Measurements from ENCODE around the gene RCL1. TPM values are rescaled to one million over a fixed set of nuclear protein-coding genes. Genes with fewer than 3 reads are reported as not detected.

Gene RCL1
- polyA plus RNA-seq, 1 of the 3 experiments (the other 2 are of a cell fraction) = 18.4 TPM

DNA sequence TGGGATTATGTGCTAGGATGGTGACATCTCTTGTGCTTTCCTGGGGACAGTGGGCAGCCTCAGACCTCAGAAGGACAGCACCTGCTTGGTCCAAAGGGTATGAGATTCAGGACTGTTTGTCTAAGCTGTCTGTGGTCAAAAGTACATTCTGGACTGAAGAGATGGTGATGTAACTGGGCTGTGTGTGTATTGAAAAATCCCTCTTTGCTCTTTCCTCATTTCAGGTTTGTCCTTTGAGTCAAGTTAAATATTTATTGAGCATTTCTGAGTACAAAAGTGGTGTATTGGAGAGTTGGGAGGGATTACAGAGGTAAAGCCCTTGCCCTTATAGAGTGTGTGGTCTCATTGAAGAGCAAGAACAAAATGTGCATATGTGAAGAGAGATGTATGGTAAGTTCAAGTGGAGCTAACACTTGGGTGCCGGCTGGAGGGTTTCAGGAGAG lies 46.7 kb downstream of the RCL1 start:
- H2AFZ ChIP-seq (ENCODE audit: low read depth) = no peak overlapping the region

More for the DNA sequence above, 46.7 kb downstream of the RCL1 start:
- Histone ChIP-seq H3K9me2 (no peaks in the 10 kb centered on the region), H3K9me3 (no peaks in the 10 kb centered on the region), H3K27me3 (ENCODE audit: insufficient read depth) (no peaks in the 10 kb centered on the region), H3F3A (replicated peaks; ENCODE audit: insufficient read depth) (no peaks in the 10 kb centered on the region), H3K9ac (no peak overlapping the region), H3K79me2 (ENCODE audit: insufficient read depth) (no peaks in the 10 kb centered on the region; the same call in 1 of the 2 replicates), H3K27ac (ENCODE audit: low read depth in 2 of 2, low read length in 1 of 2) (no peak overlapping the region), H4K20me1 (ENCODE audit: insufficient read depth) (no peaks in the 10 kb centered on the region), H3K4me3 (ENCODE audit: low read depth in 2 of 2, low read length in 1 of 2) (no peak overlapping the region), H3K4me1 (ENCODE audit: control insufficient read depth in 1 of 2, insufficient read depth in 2 of 2, low read depth in 1 of 2, low read length in 1 of 2) (peaks cover 0 to 8% of the 10 kb centered on the region in 2 experiments; a peak in 1 of 4 replicates), H3K36me3 (replicated peaks in 1 of 2; ENCODE audit: control insufficient read depth in 1 of 2, insufficient read depth in 2 of 2, low read length in 1 of 2) (peaks cover 5 to 51% of the 10 kb centered on the region in 2 experiments), H3K4me2 (no peak overlapping the region)
- CTCF ChIA-PET = interaction anchor here (1.1 to 1.5 kb wide), 2 partner anchors 11 to 16 kb away, joined by 3 to 4 read pairs; no protein-coding TSS in a partner anchor
- POLR2A ChIA-PET = no interaction called here
- TF ChIP-seq ELF1 (IDR thresholded peaks at IDR 0.05) = no peak
- no peak for TF ChIP-seq EP300 (IDR thresholded peaks at IDR 0.05; ENCODE audit: borderline replicate concordance in 1 of 2, low read depth in 1 of 2, low read length in 1 of 2)
- TF ChIP-seq NRF1 (IDR thresholded peaks at IDR 0.05; ENCODE audit: low read depth, low read length) = no peak
- TF ChIP-seq SMC3 (IDR thresholded peaks at IDR 0.05; ENCODE audit: low read depth, low read length) = no peak
- TF ChIP-seq GABPA (IDR thresholded peaks at IDR 0.05; ENCODE audit: low read depth) = no peak
- no peak for TF ChIP-seq RCOR1 (IDR thresholded peaks at IDR 0.05; ENCODE audit: low read length)
- no peak for TF ChIP-seq MEF2A (IDR thresholded peaks at IDR 0.05; ENCODE audit: borderline replicate concordance, low read depth)
- TF ChIP-seq TAF1 (IDR thresholded peaks at IDR 0.05; ENCODE audit: borderline replicate concordance, low read depth, low read length) = no peak
- TF ChIP-seq GATA2 (CRISPR knock-in tag; IDR thresholded peaks at IDR 0.05) = no peak
- TF ChIP-seq, protein P1, sequence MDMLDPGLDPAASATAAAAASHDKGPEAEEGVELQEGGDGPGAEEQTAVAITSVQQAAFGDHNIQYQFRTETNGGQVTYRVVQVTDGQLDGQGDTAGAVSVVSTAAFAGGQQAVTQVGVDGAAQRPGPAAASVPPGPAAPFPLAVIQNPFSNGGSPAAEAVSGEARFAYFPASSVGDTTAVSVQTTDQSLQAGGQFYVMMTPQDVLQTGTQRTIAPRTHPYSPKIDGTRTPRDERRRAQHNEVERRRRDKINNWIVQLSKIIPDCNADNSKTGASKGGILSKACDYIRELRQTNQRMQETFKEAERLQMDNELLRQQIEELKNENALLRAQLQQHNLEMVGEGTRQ (IDR thresholded peaks at IDR 0.05; ENCODE audit: borderline replicate concordance, low read depth, low read length) = no peak
- TF ChIP-seq, protein P2, sequence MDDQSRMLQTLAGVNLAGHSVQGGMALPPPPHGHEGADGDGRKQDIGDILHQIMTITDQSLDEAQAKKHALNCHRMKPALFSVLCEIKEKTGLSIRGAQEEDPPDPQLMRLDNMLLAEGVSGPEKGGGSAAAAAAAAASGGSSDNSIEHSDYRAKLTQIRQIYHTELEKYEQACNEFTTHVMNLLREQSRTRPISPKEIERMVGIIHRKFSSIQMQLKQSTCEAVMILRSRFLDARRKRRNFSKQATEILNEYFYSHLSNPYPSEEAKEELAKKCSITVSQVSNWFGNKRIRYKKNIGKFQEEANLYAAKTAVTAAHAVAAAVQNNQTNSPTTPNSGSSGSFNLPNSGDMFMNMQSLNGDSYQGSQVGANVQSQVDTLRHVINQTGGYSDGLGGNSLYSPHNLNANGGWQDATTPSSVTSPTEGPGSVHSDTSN (IDR thresholded peaks at IDR 0.05) = no peak
- TF ChIP-seq SIN3A (IDR thresholded peaks at IDR 0.05; ENCODE audit: borderline replicate concordance, low read depth, low read length) = no peak
- TF ChIP-seq, protein P3, sequence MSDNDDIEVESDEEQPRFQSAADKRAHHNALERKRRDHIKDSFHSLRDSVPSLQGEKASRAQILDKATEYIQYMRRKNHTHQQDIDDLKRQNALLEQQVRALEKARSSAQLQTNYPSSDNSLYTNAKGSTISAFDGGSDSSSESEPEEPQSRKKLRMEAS (IDR thresholded peaks at IDR 0.05; ENCODE audit: low read depth) = no peak
- no peak for TF ChIP-seq JUND (IDR thresholded peaks at IDR 0.05)
- TF ChIP-seq, protein P4, sequence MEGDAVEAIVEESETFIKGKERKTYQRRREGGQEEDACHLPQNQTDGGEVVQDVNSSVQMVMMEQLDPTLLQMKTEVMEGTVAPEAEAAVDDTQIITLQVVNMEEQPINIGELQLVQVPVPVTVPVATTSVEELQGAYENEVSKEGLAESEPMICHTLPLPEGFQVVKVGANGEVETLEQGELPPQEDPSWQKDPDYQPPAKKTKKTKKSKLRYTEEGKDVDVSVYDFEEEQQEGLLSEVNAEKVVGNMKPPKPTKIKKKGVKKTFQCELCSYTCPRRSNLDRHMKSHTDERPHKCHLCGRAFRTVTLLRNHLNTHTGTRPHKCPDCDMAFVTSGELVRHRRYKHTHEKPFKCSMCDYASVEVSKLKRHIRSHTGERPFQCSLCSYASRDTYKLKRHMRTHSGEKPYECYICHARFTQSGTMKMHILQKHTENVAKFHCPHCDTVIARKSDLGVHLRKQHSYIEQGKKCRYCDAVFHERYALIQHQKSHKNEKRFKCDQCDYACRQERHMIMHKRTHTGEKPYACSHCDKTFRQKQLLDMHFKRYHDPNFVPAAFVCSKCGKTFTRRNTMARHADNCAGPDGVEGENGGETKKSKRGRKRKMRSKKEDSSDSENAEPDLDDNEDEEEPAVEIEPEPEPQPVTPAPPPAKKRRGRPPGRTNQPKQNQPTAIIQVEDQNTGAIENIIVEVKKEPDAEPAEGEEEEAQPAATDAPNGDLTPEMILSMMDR (IDR thresholded peaks at IDR 0.05) = no peak
- no peak for TF ChIP-seq RXRA (IDR thresholded peaks at IDR 0.05; ENCODE audit: borderline replicate concordance, low read depth)
- TF ChIP-seq, protein P5, sequence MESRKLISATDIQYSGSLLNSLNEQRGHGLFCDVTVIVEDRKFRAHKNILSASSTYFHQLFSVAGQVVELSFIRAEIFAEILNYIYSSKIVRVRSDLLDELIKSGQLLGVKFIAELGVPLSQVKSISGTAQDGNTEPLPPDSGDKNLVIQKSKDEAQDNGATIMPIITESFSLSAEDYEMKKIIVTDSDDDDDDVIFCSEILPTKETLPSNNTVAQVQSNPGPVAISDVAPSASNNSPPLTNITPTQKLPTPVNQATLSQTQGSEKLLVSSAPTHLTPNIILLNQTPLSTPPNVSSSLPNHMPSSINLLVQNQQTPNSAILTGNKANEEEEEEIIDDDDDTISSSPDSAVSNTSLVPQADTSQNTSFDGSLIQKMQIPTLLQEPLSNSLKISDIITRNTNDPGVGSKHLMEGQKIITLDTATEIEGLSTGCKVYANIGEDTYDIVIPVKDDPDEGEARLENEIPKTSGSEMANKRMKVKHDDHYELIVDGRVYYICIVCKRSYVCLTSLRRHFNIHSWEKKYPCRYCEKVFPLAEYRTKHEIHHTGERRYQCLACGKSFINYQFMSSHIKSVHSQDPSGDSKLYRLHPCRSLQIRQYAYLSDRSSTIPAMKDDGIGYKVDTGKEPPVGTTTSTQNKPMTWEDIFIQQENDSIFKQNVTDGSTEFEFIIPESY (IDR thresholded peaks at IDR 0.05; ENCODE audit: borderline replicate concordance, low read depth) = no peak
- TF ChIP-seq, protein P6, sequence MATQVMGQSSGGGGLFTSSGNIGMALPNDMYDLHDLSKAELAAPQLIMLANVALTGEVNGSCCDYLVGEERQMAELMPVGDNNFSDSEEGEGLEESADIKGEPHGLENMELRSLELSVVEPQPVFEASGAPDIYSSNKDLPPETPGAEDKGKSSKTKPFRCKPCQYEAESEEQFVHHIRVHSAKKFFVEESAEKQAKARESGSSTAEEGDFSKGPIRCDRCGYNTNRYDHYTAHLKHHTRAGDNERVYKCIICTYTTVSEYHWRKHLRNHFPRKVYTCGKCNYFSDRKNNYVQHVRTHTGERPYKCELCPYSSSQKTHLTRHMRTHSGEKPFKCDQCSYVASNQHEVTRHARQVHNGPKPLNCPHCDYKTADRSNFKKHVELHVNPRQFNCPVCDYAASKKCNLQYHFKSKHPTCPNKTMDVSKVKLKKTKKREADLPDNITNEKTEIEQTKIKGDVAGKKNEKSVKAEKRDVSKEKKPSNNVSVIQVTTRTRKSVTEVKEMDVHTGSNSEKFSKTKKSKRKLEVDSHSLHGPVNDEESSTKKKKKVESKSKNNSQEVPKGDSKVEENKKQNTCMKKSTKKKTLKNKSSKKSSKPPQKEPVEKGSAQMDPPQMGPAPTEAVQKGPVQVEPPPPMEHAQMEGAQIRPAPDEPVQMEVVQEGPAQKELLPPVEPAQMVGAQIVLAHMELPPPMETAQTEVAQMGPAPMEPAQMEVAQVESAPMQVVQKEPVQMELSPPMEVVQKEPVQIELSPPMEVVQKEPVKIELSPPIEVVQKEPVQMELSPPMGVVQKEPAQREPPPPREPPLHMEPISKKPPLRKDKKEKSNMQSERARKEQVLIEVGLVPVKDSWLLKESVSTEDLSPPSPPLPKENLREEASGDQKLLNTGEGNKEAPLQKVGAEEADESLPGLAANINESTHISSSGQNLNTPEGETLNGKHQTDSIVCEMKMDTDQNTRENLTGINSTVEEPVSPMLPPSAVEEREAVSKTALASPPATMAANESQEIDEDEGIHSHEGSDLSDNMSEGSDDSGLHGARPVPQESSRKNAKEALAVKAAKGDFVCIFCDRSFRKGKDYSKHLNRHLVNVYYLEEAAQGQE (IDR thresholded peaks at IDR 0.05; ENCODE audit: low read depth, low read length) = no peak
- no peak for TF ChIP-seq RAD21 (IDR thresholded peaks at IDR 0.05; ENCODE audit: low read length)
- no peak for TF ChIP-seq CHD2 (IDR thresholded peaks at IDR 0.05; ENCODE audit: low read length, partially characterized antibody)
- 94% methylated on average over 1 of the region's 1 CpG for WGBS (ENCODE audit: low lambda C conversion rate)
- DNase-seq = no peak
